ENCODE data around the gene ETS1. TPM values are rescaled to one million over a fixed set of nuclear protein-coding genes. Genes with fewer than 3 reads are reported as not detected.

Gene ETS1
- polyA plus RNA-seq, 1 donor from 2014 or later = 0.42 TPM

- H3K4me2 ChIP-seq (ENCODE audit: low read length) = no peak overlapping the region
- no peaks in the 10 kb centered on the region for H3F3A ChIP-seq (ENCODE audit: insufficient read depth, low read length, poor library complexity, severe bottlenecking)
- TF ChIP-seq CTCF (IDR thresholded peaks at IDR 0.05; ENCODE audit: poor library complexity, severe bottlenecking) = no peak
- no peak for TF ChIP-seq EZH2 (IDR thresholded peaks at IDR 0.05; ENCODE audit: borderline replicate concordance, insufficient read depth, low read length, poor library complexity, severe bottlenecking)
- TF ChIP-seq POLR2AphosphoS5 (IDR thresholded peaks at IDR 0.05) = no peak
- no peak for TF ChIP-seq RAD21 (conservative IDR thresholded peaks at IDR 0.05)
- no peak for TF ChIP-seq TAF1 (IDR thresholded peaks at IDR 0.05; ENCODE audit: low read depth)
- no peak for TF ChIP-seq REST (IDR thresholded peaks at IDR 0.05; ENCODE audit: borderline replicate concordance)
- TF ChIP-seq EP300 (conservative IDR thresholded peaks at IDR 0.05; ENCODE audit: poor library complexity, severe bottlenecking) = no peak
- no peak for TF ChIP-seq MXI1 (conservative IDR thresholded peaks at IDR 0.05; ENCODE audit: poor library complexity, severe bottlenecking)
- no peak for TF ChIP-seq SMC3 (conservative IDR thresholded peaks at IDR 0.05; ENCODE audit: poor library complexity)
- H3K9ac ChIP-seq (ENCODE audit: low read length) = no peak overlapping the region
- H4K20me1 ChIP-seq (ENCODE audit: insufficient read depth) = no peaks in the 10 kb centered on the region
- H3K9me2 ChIP-seq (ENCODE audit: insufficient read depth, low read length) = no peaks in the 10 kb centered on the region
- H3K36me3 ChIP-seq (ENCODE audit: insufficient read depth, low read length) = no peaks in the 10 kb centered on the region
- H3K9me3 ChIP-seq (ENCODE audit: low read length) = no peaks in the 10 kb centered on the region
- no peak overlapping the region for H3K27ac ChIP-seq (ENCODE audit: low read length)
- H3K79me2 ChIP-seq (replicated peaks; ENCODE audit: insufficient read depth, low read length) = no peaks in the 10 kb centered on the region
- no peaks in the 10 kb centered on the region for H3K27me3 ChIP-seq (ENCODE audit: insufficient read depth, low read depth, low read length)
- H2AFZ ChIP-seq (ENCODE audit: low read depth, low read length) = no peak overlapping the region
- H3K4me3 ChIP-seq (ENCODE audit: low read length) = no peak overlapping the region
Observed at GRCh38 chr11:128412847-128413791, 174.2 kb downstream of the ETS1 start.

GRCh38 chr11:128411812-128412211, 175.5 kb downstream of the ETS1 start:
- Histone ChIP-seq H3K4me3 (ENCODE audit: low read length) (no peak overlapping the region), H2AFZ (ENCODE audit: low read depth, low read length) (no peak overlapping the region), H3K4me2 (ENCODE audit: low read length) (no peak overlapping the region), H3K79me2 (replicated peaks; ENCODE audit: insufficient read depth, low read length) (no peaks in the 10 kb centered on the region), H3K9ac (ENCODE audit: low read length) (no peak overlapping the region), H3K36me3 (ENCODE audit: insufficient read depth, low read length) (no peaks in the 10 kb centered on the region), H3K9me3 (ENCODE audit: low read length) (no peaks in the 10 kb centered on the region), H3K27me3 (ENCODE audit: insufficient read depth, low read depth, low read length) (no peaks in the 10 kb centered on the region), H3F3A (ENCODE audit: insufficient read depth, low read length, poor library complexity, severe bottlenecking) (no peaks in the 10 kb centered on the region), H4K20me1 (ENCODE audit: insufficient read depth) (no peaks in the 10 kb centered on the region), H3K27ac (ENCODE audit: low read length) (no peak overlapping the region), H3K9me2 (ENCODE audit: insufficient read depth, low read length) (no peaks in the 10 kb centered on the region)
- TF ChIP-seq POLR2AphosphoS5 (IDR thresholded peaks at IDR 0.05) (no peak), EZH2 (IDR thresholded peaks at IDR 0.05; ENCODE audit: borderline replicate concordance, insufficient read depth, low read length, poor library complexity, severe bottlenecking) (no peak), CTCF (IDR thresholded peaks at IDR 0.05; ENCODE audit: poor library complexity, severe bottlenecking) (no peak), MXI1 (conservative IDR thresholded peaks at IDR 0.05; ENCODE audit: poor library complexity, severe bottlenecking) (no peak), EP300 (conservative IDR thresholded peaks at IDR 0.05; ENCODE audit: poor library complexity, severe bottlenecking) (no peak), TAF1 (IDR thresholded peaks at IDR 0.05; ENCODE audit: low read depth) (no peak), RAD21 (conservative IDR thresholded peaks at IDR 0.05) (no peak), REST (IDR thresholded peaks at IDR 0.05; ENCODE audit: borderline replicate concordance) (no peak), SMC3 (conservative IDR thresholded peaks at IDR 0.05; ENCODE audit: poor library complexity) (no peak)
